Spleen (tissue), 7 donors: ENCODE data around the gene BLID.

ENCODE experiments used
- POLR2AphosphoS5 ChIP-seq, 3 donors: sonication (generic); formaldehyde crosslinking; IDR thresholded peaks; one replicate each; pipeline ENCODE4 v1.5.1; 2017; ENCODE audit warnings: antibody characterized with exemption in 3 of 3
- TF ChIP-seq, protein P1 (sequence below), 11 experiments: fragments of 200-600 bp in 7 of 11; fragments of 450-650 bp in 4 of 11; sonication (generic) in 4 of 11; IDR thresholded peaks in 8 of 11; conservative IDR thresholded peaks in 3 of 11; 1 replicate in 7 of 11; 2 replicates in 4 of 11; pipeline versions ENCODE4 v1.4.0 to v1.8.0; 2016 to 2021; ENCODE audit warnings: antibody characterized with exemption in 11 of 11, inconsistent platforms in 4 of 11, mild to moderate bottlenecking in 1 of 11
- donor health status: DM: no; HTN: no; CAD: no; lungs with moderate emphysema.
- donor health status: DM: no; HTN: no; CAD: no.
- donor health status: DM: no; HTN: no; CAD: no.

DNA sequence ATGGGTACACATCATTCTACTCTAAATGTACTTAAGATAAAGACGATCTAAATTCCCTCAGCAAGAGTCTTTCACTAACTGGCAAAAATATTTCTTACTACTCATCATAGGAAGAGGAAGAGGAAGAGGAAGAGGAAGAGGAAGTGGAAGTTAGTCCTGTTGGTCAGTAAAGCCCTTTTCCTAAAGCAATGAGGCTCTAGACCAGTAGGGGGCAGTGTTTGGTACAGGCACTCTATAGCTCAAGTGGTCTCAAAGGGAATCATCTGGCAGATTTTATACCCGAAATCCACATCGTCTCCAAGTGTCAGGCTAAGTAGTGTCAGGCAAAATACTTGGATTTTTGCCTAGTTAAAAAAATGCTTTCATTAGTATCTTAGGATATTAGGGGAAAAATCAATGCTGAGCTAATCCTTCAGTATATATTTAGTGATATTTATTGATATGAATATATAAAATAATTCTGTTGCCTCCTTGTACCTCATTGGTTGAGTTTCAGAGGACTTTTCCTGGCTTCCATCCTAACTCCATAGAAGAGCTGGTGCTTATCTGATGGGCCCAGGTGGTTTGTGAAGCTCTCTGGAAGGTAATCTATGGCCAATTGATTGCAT, 7.7 kb downstream of the BLID start:
- TF ChIP-seq, protein P1, sequence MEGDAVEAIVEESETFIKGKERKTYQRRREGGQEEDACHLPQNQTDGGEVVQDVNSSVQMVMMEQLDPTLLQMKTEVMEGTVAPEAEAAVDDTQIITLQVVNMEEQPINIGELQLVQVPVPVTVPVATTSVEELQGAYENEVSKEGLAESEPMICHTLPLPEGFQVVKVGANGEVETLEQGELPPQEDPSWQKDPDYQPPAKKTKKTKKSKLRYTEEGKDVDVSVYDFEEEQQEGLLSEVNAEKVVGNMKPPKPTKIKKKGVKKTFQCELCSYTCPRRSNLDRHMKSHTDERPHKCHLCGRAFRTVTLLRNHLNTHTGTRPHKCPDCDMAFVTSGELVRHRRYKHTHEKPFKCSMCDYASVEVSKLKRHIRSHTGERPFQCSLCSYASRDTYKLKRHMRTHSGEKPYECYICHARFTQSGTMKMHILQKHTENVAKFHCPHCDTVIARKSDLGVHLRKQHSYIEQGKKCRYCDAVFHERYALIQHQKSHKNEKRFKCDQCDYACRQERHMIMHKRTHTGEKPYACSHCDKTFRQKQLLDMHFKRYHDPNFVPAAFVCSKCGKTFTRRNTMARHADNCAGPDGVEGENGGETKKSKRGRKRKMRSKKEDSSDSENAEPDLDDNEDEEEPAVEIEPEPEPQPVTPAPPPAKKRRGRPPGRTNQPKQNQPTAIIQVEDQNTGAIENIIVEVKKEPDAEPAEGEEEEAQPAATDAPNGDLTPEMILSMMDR (IDR thresholded peaks at IDR 0.05 in 8 of 11, conservative IDR thresholded peaks at IDR 0.05 in 3 of 11), result peak in 7 of 11 experiments; percentile 23 to 49 (median 39)
- TF ChIP-seq POLR2AphosphoS5 (IDR thresholded peaks at IDR 0.05), result no peak
